ENCODE results near the gene TMEM179B. TPM values are rescaled to one million over a fixed set of nuclear protein-coding genes. Genes with fewer than 3 reads are reported as not detected.

Gene TMEM179B
- total and polyA plus RNA-seq, 8 donors, result 26.1 to 135 (median 68.6) TPM; not detected in 1

GRCh38 chr11:62791501-62792201 is 4.4 kb downstream of the TMEM179B start, which contains the start of gene TMEM223:
Gene TMEM223 (minus strand): TSS chr11:62792006. CDS start chr11:62791994, 12 bp downstream.
- TF ChIP-seq EP300 (IDR thresholded peaks at IDR 0.05), result no peak
- peak; percentile 26 to 97 (median 80) for TF ChIP-seq POLR2AphosphoS5 (IDR thresholded peaks at IDR 0.05)
- peak in 4 of 7 experiments; percentile 13 to 39 (median 20) for TF ChIP-seq CTCF (IDR thresholded peaks at IDR 0.05)
- TF ChIP-seq POLR2A (IDR thresholded peaks at IDR 0.05), result peak in 1 of 4 donors; percentile 29
- Histone ChIP-seq H3K27ac (peak within 1 kb of the TSS; percentile 87 to 93 (median 89)), H3K36me3 (peaks cover 37 to 68% (median 64%) of the 10 kb centered on the region in 4 donors), H3K9me3 (no peaks in the 10 kb centered on the region), H3K27me3 (no peaks in the 10 kb centered on the region), H3K4me1 (peaks cover 37 to 55% (median 53%) of the 10 kb centered on the region in 4 donors), H3K4me3 (peak within 1 kb of the TSS; percentile 75 to 97 (median 87))
- intact Hi-C loops (cut with DNase I; ENCODE audit: low total_unique reads), result loop anchor here (10.0 kb wide), 1 partner anchor 63 kb away; no protein-coding TSS in a partner anchor
- peak; percentile 90 to 97 for DNase-seq
- WGBS, 5 donors, result 0 to 1% (median 0%) methylated on average over 11 to 58 of the region's 58 CpGs

- TF ChIP-seq POLR2A (IDR thresholded peaks at IDR 0.05) (no peak), CTCF (IDR thresholded peaks at IDR 0.05) (peak in 2 of 7 experiments; percentile 0), EP300 (IDR thresholded peaks at IDR 0.05) (no peak), POLR2AphosphoS5 (IDR thresholded peaks at IDR 0.05) (no peak)
- intact Hi-C loops (cut with DNase I; ENCODE audit: low total_unique reads), result loop anchor here (10.0 kb wide), 1 partner anchor 63 kb away; no protein-coding TSS in a partner anchor
- 22 to 25% (median 24%) methylated on average over 11 of the region's 11 CpGs for WGBS, 5 donors
- Histone ChIP-seq H3K4me3 (peak overlapping the region; percentile 75 to 97 (median 87)), H3K4me1 (peaks cover 37 to 55% (median 53%) of the 10 kb centered on the region in 4 donors), H3K9me3 (no peaks in the 10 kb centered on the region), H3K27me3 (no peaks in the 10 kb centered on the region), H3K27ac (peak overlapping the region; percentile 79 to 93 (median 88)), H3K36me3 (peaks cover 42 to 73% (median 70%) of the 10 kb centered on the region in 4 donors)
- DNase-seq, result no peak
Measured at GRCh38 chr11:62792202-62792575, 5.0 kb downstream of the TMEM179B start.

- no peak overlapping the region for H3K4me3 ChIP-seq
- 86 to 91% (median 89%) methylated on average over 8 of the region's 8 CpGs for WGBS, 5 donors
- TF ChIP-seq EP300 (IDR thresholded peaks at IDR 0.05) (no peak), POLR2AphosphoS5 (IDR thresholded peaks at IDR 0.05) (no peak), POLR2A (IDR thresholded peaks at IDR 0.05) (no peak), CTCF (IDR thresholded peaks at IDR 0.05) (no peak)
- intact Hi-C loops (cut with DNase I; ENCODE audit: low total_unique reads), result loop anchor here (10.0 kb wide), 1 partner anchor 61 kb away; no protein-coding TSS in a partner anchor
- H3K4me1 ChIP-seq, result peaks cover 24 to 38% (median 35%) of the 10 kb centered on the region in 4 donors
- no peaks in the 10 kb centered on the region for H3K27me3 ChIP-seq
- DNase-seq, result no peak
- H3K9me3 ChIP-seq, result no peaks in the 10 kb centered on the region
- peaks cover 59 to 88% (median 85%) of the 10 kb centered on the region in 4 donors for H3K36me3 ChIP-seq
- peak overlapping the region in 1 of 5 donors; percentile 88 for H3K27ac ChIP-seq
Measured at GRCh38 chr11:62794201-62794775, 7.1 kb downstream of the TMEM179B start.

GRCh38 chr11:62796281-62796680 is 9.1 kb downstream of the TMEM179B start:
- H3K27me3 ChIP-seq, result no peaks in the 10 kb centered on the region
- DNase-seq, result no peak
- intact Hi-C loops (cut with DNase I; ENCODE audit: low total_unique reads), result loop anchor here (10.0 kb wide), 1 partner anchor 59 kb away; no protein-coding TSS in a partner anchor
- WGBS, 5 donors, result 89 to 95% (median 91%) methylated on average over 7 of the region's 7 CpGs
- no peak for TF ChIP-seq POLR2AphosphoS5 (IDR thresholded peaks at IDR 0.05)
- no peak for TF ChIP-seq CTCF (IDR thresholded peaks at IDR 0.05)
- no peak for TF ChIP-seq POLR2A (IDR thresholded peaks at IDR 0.05)
- no peak for TF ChIP-seq EP300 (IDR thresholded peaks at IDR 0.05)
- H3K36me3 ChIP-seq, result peaks cover 75 to 92% (median 92%) of the 10 kb centered on the region in 4 donors
- H3K9me3 ChIP-seq, result no peaks in the 10 kb centered on the region
- H3K27ac ChIP-seq, result peak overlapping the region in 1 of 5 donors; percentile 2
- H3K4me3 ChIP-seq, result no peak overlapping the region
- peaks cover 9 to 18% (median 15%) of the 10 kb centered on the region in 4 donors for H3K4me1 ChIP-seq

All from stomach (tissue), 9 donors.